Keratinocyte (primary cell): ENCODE measurements around the gene CMIP. TPM values are rescaled to one million over a fixed set of nuclear protein-coding genes. Genes with fewer than 3 reads are reported as not detected.

ENCODE experiments used
- DNase-seq: peaks from one replicate; pipeline ENCODE4 v3.0.0-alpha.2; 2011; ENCODE audit warnings: low read depth, missing footprints, low spot score
- FAIRE-seq: peaks from 2 replicates; lab custom pipeline; 2011; peaks lifted over from hg19 to GRCh38; lab: Jason Lieb, UNC
- H2AFZ ChIP-seq: 2 replicates; pipeline ENCODE4 v1.6.0; 2012; ENCODE audit warnings: low read length, control low read depth, inconsistent platforms; ENCODE audit not compliant: control insufficient read depth
- H3K27ac ChIP-seq: 2 replicates; pipeline ENCODE4 v1.5.1; 2011; ENCODE audit warnings: low read length; ENCODE audit not compliant: control insufficient read depth, insufficient read depth
- H3K27me3 ChIP-seq: 3 replicates; pipeline ENCODE4 v1.6.0; 2011; ENCODE audit warnings: low read length; ENCODE audit not compliant: control insufficient read depth, insufficient read depth; ENCODE audit errors: extremely low read depth
- H3K36me3 ChIP-seq, 2 experiments: 2 replicates in 1 of 2; 3 replicates in 1 of 2; pipeline ENCODE4 v1.5.1; 2011; ENCODE audit warnings: low read length in 2 of 2, mild to moderate bottlenecking in 1 of 2; ENCODE audit not compliant: control insufficient read depth in 2 of 2, insufficient read depth in 2 of 2; ENCODE audit errors: extremely low read depth in 1 of 2
- H3K4me1 ChIP-seq: 3 replicates; pipeline ENCODE4 v1.5.1; 2011; ENCODE audit warnings: low read length; ENCODE audit not compliant: control insufficient read depth, insufficient read depth; ENCODE audit errors: extremely low read depth
- H3K4me2 ChIP-seq: 3 replicates; pipeline ENCODE4 v1.6.0; 2011; ENCODE audit warnings: low read depth, low read length; ENCODE audit not compliant: control insufficient read depth, insufficient read depth; ENCODE audit errors: extremely low read depth
- H3K4me3 ChIP-seq, 3 experiments: fragments of 200-600 bp in 1 of 3; sonication (generic) in 1 of 3; 2 replicates in 2 of 3; 3 replicates in 1 of 3; pipeline ENCODE4 v1.5.1; 2011 to 2016; ENCODE audit warnings: low read length in 3 of 3, mild to moderate bottlenecking in 3 of 3, control low read depth in 2 of 3, inconsistent platforms in 1 of 3, low read depth in 1 of 3, mixed read lengths in 1 of 3, mixed run types in 1 of 3, moderate library complexity in 1 of 3; ENCODE audit not compliant: control insufficient read depth in 2 of 3, insufficient read depth in 2 of 3; ENCODE audit errors: extremely low read depth in 1 of 3
- H3K79me2 ChIP-seq: 2 replicates; pipeline ENCODE4 v1.6.0; 2012; ENCODE audit warnings: low read length; ENCODE audit not compliant: control insufficient read depth, insufficient read depth
- H3K9ac ChIP-seq: 3 replicates; pipeline ENCODE4 v1.6.0; 2011; ENCODE audit warnings: low read length; ENCODE audit not compliant: control insufficient read depth, insufficient read depth; ENCODE audit errors: extremely low read depth
- H3K9me1 ChIP-seq: 3 replicates; pipeline ENCODE4 v1.6.0; 2011; ENCODE audit warnings: low read length; ENCODE audit not compliant: control insufficient read depth, insufficient read depth; ENCODE audit errors: extremely low read depth
- H3K9me3 ChIP-seq: 2 replicates; pipeline ENCODE4 v1.5.1; 2012; ENCODE audit warnings: low read depth, low read length; ENCODE audit not compliant: control insufficient read depth
- H4K20me1 ChIP-seq: 3 replicates; pipeline ENCODE4 v1.6.0; 2011; ENCODE audit warnings: low read length; ENCODE audit not compliant: control insufficient read depth, insufficient read depth; ENCODE audit errors: extremely low read depth
- EZH2 ChIP-seq: IDR thresholded peaks from one replicate; pipeline ENCODE4 v1.6.1; 2012; ENCODE audit warnings: inconsistent platforms, mild to moderate bottlenecking, low read length, moderate library complexity
- dilution Hi-C: fragments of 300-500 bp; cut with MboI; formaldehyde crosslinking; loops from one replicate; pipeline ENCODE4 v1.7.0; 2020; ENCODE audit warnings: low sequenced_read_pairs; ENCODE audit not compliant: extremely low pct_ligation_motif_present
- polyA plus RNA-seq, 5 experiments: library from polyadenylated mRNA; depleted of rRNA in 3 of 5; stranded (reverse) in 3 of 5; stranded (forward) in 1 of 5; unstranded in 1 of 5; fragments of >200 nt; gene quantifications; 1 replicate in 1 of 5; 2 replicates in 3 of 5; 3 replicates in 1 of 5; pipeline versions ENCODE4 v1.2.1 to v1.2.3, GENCODE V29; 2011 to 2012; ENCODE audit warnings: missing spikeins in 2 of 5, low read depth in 1 of 5, low replicate concordance in 1 of 5
- TF ChIP-seq, protein P1 (sequence below), 3 experiments: IDR thresholded peaks in 1 of 3; conservative IDR thresholded peaks in 1 of 3; optimal IDR thresholded peaks in 1 of 3; 2 replicates in 2 of 3; 3 replicates in 1 of 3; pipeline versions ENCODE3 to v1.5.1; 2011; ENCODE audit warnings: low read length in 3 of 3, mild to moderate bottlenecking in 3 of 3, moderate library complexity in 2 of 3, control low read depth in 1 of 3, inconsistent platforms in 1 of 3; ENCODE audit not compliant: insufficient read depth in 2 of 3; ENCODE audit errors: extremely low read depth in 1 of 3

Gene CMIP
- polyA plus RNA-seq, 1 donor (not counting 4 experiments of a cell fraction or from before 2014, with no cell fraction given): 5.0 TPM

DNA sequence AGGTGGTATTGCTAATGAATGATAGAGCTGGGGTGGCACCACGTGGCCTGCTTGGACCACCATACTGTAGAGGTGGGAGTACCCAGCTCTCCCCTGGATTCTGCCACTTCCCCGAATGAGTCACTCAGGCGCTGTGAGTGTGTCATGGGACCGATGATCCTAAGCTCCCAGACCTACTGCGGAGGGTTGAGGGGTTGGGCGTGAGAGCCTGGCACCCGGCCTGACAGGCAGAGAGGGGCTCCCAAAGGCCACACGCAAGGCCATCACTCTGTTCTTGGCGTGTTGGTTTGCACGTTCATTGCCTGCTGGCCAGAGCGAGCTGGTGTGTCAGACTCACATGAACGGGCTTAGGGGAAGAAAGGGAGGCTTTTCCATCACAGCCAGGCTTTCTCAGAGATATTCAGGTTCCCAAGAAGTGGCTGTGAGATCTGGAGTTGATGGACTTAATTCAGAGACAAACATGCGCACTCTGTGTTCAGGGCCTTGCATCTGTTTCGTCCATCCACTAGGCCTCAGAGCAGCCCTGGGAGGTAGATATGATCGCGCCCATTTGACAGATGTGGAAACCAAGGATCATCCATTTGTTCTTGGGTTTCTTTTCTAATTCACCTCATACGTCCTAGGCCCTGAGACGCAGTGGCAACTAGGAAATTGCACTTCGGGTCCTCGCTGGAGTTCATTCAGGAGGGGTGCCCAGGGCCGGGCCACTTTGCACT, 41.4 kb downstream of the CMIP start:
- H3K79me2 ChIP-seq: peaks cover 98% of the 10 kb centered on the region
- no peak overlapping the region for H2AFZ ChIP-seq
- no peak for DNase-seq
- H3K9ac ChIP-seq: no peak overlapping the region
- H3K36me3 ChIP-seq: peaks cover 6 to 18% of the 10 kb centered on the region in 2 experiments
- TF ChIP-seq EZH2: no peak
- TF ChIP-seq, protein P1, sequence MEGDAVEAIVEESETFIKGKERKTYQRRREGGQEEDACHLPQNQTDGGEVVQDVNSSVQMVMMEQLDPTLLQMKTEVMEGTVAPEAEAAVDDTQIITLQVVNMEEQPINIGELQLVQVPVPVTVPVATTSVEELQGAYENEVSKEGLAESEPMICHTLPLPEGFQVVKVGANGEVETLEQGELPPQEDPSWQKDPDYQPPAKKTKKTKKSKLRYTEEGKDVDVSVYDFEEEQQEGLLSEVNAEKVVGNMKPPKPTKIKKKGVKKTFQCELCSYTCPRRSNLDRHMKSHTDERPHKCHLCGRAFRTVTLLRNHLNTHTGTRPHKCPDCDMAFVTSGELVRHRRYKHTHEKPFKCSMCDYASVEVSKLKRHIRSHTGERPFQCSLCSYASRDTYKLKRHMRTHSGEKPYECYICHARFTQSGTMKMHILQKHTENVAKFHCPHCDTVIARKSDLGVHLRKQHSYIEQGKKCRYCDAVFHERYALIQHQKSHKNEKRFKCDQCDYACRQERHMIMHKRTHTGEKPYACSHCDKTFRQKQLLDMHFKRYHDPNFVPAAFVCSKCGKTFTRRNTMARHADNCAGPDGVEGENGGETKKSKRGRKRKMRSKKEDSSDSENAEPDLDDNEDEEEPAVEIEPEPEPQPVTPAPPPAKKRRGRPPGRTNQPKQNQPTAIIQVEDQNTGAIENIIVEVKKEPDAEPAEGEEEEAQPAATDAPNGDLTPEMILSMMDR (optimal IDR thresholded peaks at IDR 0.05 in 1 of 3, IDR thresholded peaks at IDR 0.05 in 1 of 3, conservative IDR thresholded peaks at IDR 0.05 in 1 of 3; ENCODE audit: extremely low read depth in 1 of 3, insufficient read depth in 2 of 3, low read length in 3 of 3): no peak
- peaks cover 3% of the 10 kb centered on the region for H3K9me1 ChIP-seq
- H3K27ac ChIP-seq: no peak overlapping the region
- no peaks in the 10 kb centered on the region for H3K27me3 ChIP-seq
- dilution Hi-C loops: no loop called here
- no peak overlapping the region for H3K4me3 ChIP-seq
- no peak for FAIRE-seq
- H3K9me3 ChIP-seq: no peaks in the 10 kb centered on the region
- no peak overlapping the region for H3K4me2 ChIP-seq
- peaks cover 28% of the 10 kb centered on the region for H4K20me1 ChIP-seq
- H3K4me1 ChIP-seq: no peaks in the 10 kb centered on the region

DNA sequence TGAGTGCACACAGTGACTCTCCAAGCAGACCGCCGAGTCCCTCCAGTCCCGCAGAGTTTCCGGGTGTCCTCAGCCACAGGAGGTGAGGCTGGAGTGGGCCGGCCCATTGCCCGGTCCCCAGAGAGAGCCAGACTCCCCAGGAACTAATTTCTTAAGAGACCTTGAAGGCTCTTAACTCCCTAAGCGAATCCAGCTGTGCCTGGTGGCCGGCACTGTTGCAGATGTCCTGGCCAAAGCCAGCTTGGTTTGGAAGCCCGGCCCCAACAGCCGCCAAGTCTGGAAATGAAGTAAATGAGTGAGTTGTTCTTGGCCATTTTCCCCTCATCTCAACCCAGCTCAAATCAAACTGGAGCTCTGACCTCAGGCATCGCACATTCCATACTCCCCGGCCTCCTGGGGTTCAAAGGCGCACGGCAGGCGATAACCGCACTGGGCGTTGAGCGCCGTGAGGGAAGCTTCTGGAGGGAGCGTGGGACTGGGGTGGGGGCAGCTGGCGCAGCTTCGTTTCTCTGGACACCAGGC, 42.0 kb downstream of the CMIP start:
- Histone ChIP-seq H3K4me3 (no peak overlapping the region), H3K4me2 (no peak overlapping the region), H3K36me3 (peaks cover 6 to 16% of the 10 kb centered on the region in 2 experiments), H3K9ac (no peak overlapping the region), H3K9me3 (no peaks in the 10 kb centered on the region), H4K20me1 (peaks cover 23% of the 10 kb centered on the region), H3K9me1 (peaks cover 3% of the 10 kb centered on the region), H2AFZ (no peak overlapping the region), H3K79me2 (peaks cover 98% of the 10 kb centered on the region), H3K27ac (no peak overlapping the region), H3K27me3 (no peaks in the 10 kb centered on the region), H3K4me1 (no peaks in the 10 kb centered on the region)
- dilution Hi-C loops: no loop called here
- TF ChIP-seq, protein P1 (optimal IDR thresholded peaks at IDR 0.05 in 1 of 3, IDR thresholded peaks at IDR 0.05 in 1 of 3, conservative IDR thresholded peaks at IDR 0.05 in 1 of 3; ENCODE audit: extremely low read depth in 1 of 3, insufficient read depth in 2 of 3, low read length in 3 of 3): no peak
- TF ChIP-seq EZH2: no peak
- DNase-seq (no peak), FAIRE-seq (no peak)
